B cell (primary cell): Measurements from ENCODE around the gene FUT3.

Experiments used
- EZH2 ChIP-seq: IDR thresholded peaks from 2 replicates; pipeline ENCODE4 v1.6.1; 2012; ENCODE audit warnings: borderline replicate concordance, low read depth, mild to moderate bottlenecking, moderate library complexity, low read length; ENCODE audit not compliant: insufficient read depth, poor library complexity, severe bottlenecking
- TF ChIP-seq, protein P1 (sequence below): fragments of 200-600 bp; IDR thresholded peaks from one replicate; pipeline ENCODE4 v1.8.0; 2022; ENCODE audit warnings: antibody characterized with exemption, mild to moderate bottlenecking

- TF ChIP-seq, protein P1, sequence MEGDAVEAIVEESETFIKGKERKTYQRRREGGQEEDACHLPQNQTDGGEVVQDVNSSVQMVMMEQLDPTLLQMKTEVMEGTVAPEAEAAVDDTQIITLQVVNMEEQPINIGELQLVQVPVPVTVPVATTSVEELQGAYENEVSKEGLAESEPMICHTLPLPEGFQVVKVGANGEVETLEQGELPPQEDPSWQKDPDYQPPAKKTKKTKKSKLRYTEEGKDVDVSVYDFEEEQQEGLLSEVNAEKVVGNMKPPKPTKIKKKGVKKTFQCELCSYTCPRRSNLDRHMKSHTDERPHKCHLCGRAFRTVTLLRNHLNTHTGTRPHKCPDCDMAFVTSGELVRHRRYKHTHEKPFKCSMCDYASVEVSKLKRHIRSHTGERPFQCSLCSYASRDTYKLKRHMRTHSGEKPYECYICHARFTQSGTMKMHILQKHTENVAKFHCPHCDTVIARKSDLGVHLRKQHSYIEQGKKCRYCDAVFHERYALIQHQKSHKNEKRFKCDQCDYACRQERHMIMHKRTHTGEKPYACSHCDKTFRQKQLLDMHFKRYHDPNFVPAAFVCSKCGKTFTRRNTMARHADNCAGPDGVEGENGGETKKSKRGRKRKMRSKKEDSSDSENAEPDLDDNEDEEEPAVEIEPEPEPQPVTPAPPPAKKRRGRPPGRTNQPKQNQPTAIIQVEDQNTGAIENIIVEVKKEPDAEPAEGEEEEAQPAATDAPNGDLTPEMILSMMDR: no peak
- TF ChIP-seq EZH2: no peak
Observed at GRCh38 chr19:5843295-5843927, 7.8 kb downstream of the FUT3 start.
